NCI-H1930 (cell line): ENCODE data around the gene SZRD1.
A peak's percentile ranks its signal among the peaks of the same experiment; 100 is the strongest.
"Not testable (repeated sequence)": the region's sequence is repeated elsewhere in the genome, so short reads cannot be mapped to it uniquely, and the experiment has no call there.

Experiments used
- DNase-seq, 2 experiments: peaks; one replicate each; lab custom pipeline; 2025; lab: John Stamatoyannopoulos, UW

Gene SZRD1

GRCh38 chr1:16366722-16367257, at the start of gene SZRD1:
Gene SZRD1, plus strand, starts transcription at chr1:16367242. Its CDS starts 16 bp downstream, at chr1:16367258.
- peak; percentile 97 to 98 for DNase-seq

GRCh38 chr1:16318555-16318954, 48.5 kb upstream of the SZRD1 start:
- DNase-seq, result no peak

- DNase-seq, result no peak
These were observed 45.7 kb upstream of the SZRD1 start for GRCh38 chr1:16321176-16321867.

GRCh38 chr1:16324456-16324890, 42.6 kb upstream of the SZRD1 start:
- no peak for DNase-seq

- DNase-seq, result no peak
These were observed 40.1 kb upstream of the SZRD1 start for GRCh38 chr1:16326833-16327404.

- no peak for DNase-seq
These were observed 32.2 kb upstream of the SZRD1 start for GRCh38 chr1:16334655-16335340.

- no peak for DNase-seq
These were observed 28.1 kb upstream of the SZRD1 start for GRCh38 chr1:16338961-16339360.

GRCh38 chr1:16340673-16341072, 26.4 kb upstream of the SZRD1 start:
- DNase-seq, result no peak

- DNase-seq, result no peak
These were observed 24.5 kb upstream of the SZRD1 start for GRCh38 chr1:16342331-16343062.

GRCh38 chr1:16343276-16343675, 23.8 kb upstream of the SZRD1 start:
- DNase-seq, result not testable (repeated sequence)

GRCh38 chr1:16348414-16349182, 18.4 kb upstream of the SZRD1 start:
- no peak for DNase-seq

- no peak for DNase-seq
These were observed 17.1 kb upstream of the SZRD1 start for GRCh38 chr1:16349847-16350406.

GRCh38 chr1:16351456-16351993, 15.5 kb upstream of the SZRD1 start:
- no peak for DNase-seq

- DNase-seq, result peak; percentile 80 to 88
These were observed 14.8 kb upstream of the SZRD1 start, which contains the start of gene FBXO42 for GRCh38 chr1:16351994-16352841. Gene FBXO42, minus strand, starts transcription at chr1:16352480. Its CDS starts 37,062 bp downstream, at chr1:16315418.

GRCh38 chr1:16352842-16353535, 14.1 kb upstream of the SZRD1 start:
- DNase-seq, result no peak

- DNase-seq, result no peak
These were observed 12.4 kb upstream of the SZRD1 start for GRCh38 chr1:16354619-16355018.

GRCh38 chr1:16356867-16357266, 10.2 kb upstream of the SZRD1 start:
- DNase-seq, result no peak

- not testable (repeated sequence) for DNase-seq
These were observed 1.9 kb upstream of the SZRD1 start for GRCh38 chr1:16365146-16365498.
